K562 (cell line): ENCODE data around the gene KMT2A. TPM values are rescaled to one million over a fixed set of nuclear protein-coding genes. Genes with fewer than 3 reads are reported as not detected.
A peak's percentile ranks its signal among the peaks of the same experiment; 100 is the strongest.

Source experiments
- CREB1 ChIP-seq, 2 experiments: sonication (generic) in 1 of 2; formaldehyde crosslinking in 1 of 2; IDR thresholded peaks; 2 replicates each; pipeline versions ENCODE4 v1.6.1 to v1.8.0; 2012 to 2022; ENCODE audit warnings: inconsistent platforms in 1 of 2, mild to moderate bottlenecking in 1 of 2, missing genetic modification reagents in 1 of 2, moderate library complexity in 1 of 2
- CREB3L1 ChIP-seq: fragments of 450-650 bp; IDR thresholded peaks from 2 replicates; pipeline ENCODE4 v1.6.1; 2014; ENCODE audit warnings: low read depth, mild to moderate bottlenecking, moderate library complexity, borderline replicate concordance
- DMBX1 ChIP-seq: fragments of 250-450 bp; sonication (Bioruptor Pico); IDR thresholded peaks from 2 replicates; pipeline ENCODE4 v1.8.0; 2022; ENCODE audit warnings: inconsistent platforms, mild to moderate bottlenecking, moderate library complexity, borderline replicate concordance
- KDM5B ChIP-seq: fragments of 200-600 bp; sonication (generic); IDR thresholded peaks from 2 replicates; pipeline ENCODE4 v1.6.1; 2012; ENCODE audit warnings: low read depth, mild to moderate bottlenecking, moderate library complexity, low read length, control low read depth, inconsistent platforms; ENCODE audit not compliant: insufficient replicate concordance
- NEUROD1 ChIP-seq: fragments of 150-350 bp; IDR thresholded peaks from 2 replicates; pipeline ENCODE4 v1.6.1; 2014; ENCODE audit warnings: borderline replicate concordance, low read length, low read depth; ENCODE audit not compliant: partially characterized antibody
- NR2C2 ChIP-seq, 2 experiments: fragments of 200-800 bp in 1 of 2; sonication (Bioruptor generic) in 1 of 2; sonication (generic) in 1 of 2; formaldehyde crosslinking in 1 of 2; IDR thresholded peaks; 2 replicates each; pipeline versions ENCODE4 v1.6.1 to v1.8.0; 2016 to 2022; ENCODE audit warnings: mild to moderate bottlenecking in 1 of 2, missing compliant biosample characterization in 1 of 2, missing genetic modification characterization in 1 of 2, missing genetic modification reagents in 1 of 2
- POLR2A ChIP-seq: fragments of 450-650 bp; conservative IDR thresholded peaks from 2 replicates; pipeline ENCODE4 v1.6.1; 2016
- REST ChIP-seq, 2 experiments: fragments of 450-650 bp; formaldehyde crosslinking in 1 of 2; IDR thresholded peaks; 2 replicates each; pipeline versions ENCODE4 v1.4.0 to v1.6.1; 2014 to 2020; ENCODE audit warnings: mild to moderate bottlenecking in 2 of 2, borderline replicate concordance in 1 of 2, low read depth in 1 of 2
- SAP30 ChIP-seq: fragments of 200-600 bp; sonication (generic); IDR thresholded peaks from 2 replicates; pipeline ENCODE4 v1.6.1; 2012; ENCODE audit warnings: borderline replicate concordance, low read depth, mild to moderate bottlenecking, moderate library complexity, low read length, control low read depth, inconsistent platforms; ENCODE audit not compliant: insufficient read depth, poor library complexity, severe bottlenecking
- SP2 ChIP-seq: IDR thresholded peaks from 2 replicates; pipeline ENCODE4 v1.6.1; 2011; ENCODE audit warnings: mild to moderate bottlenecking, low read depth, low read length, moderate library complexity; ENCODE audit not compliant: poor library complexity, severe bottlenecking; ENCODE audit errors: extremely low read depth
- TAF7 ChIP-seq: fragments of 450-650 bp; IDR thresholded peaks from 2 replicates; pipeline ENCODE4 v1.6.1; 2016; ENCODE audit warnings: missing genetic modification characterization, missing compliant biosample characterization
- TBP ChIP-seq: optimal IDR thresholded peaks from 2 replicates; pipeline ENCODE3; 2011; ENCODE audit warnings: low read depth, low read length, improper control_type of control experiment
- YY1 ChIP-seq, 3 experiments: IDR thresholded peaks; 2 replicates each; pipeline ENCODE4 v1.6.1; 2011; ENCODE audit warnings: low read length in 2 of 3, mild to moderate bottlenecking in 2 of 3, moderate library complexity in 2 of 3, borderline replicate concordance in 1 of 3, control low read depth in 1 of 3, low read depth in 1 of 3; ENCODE audit not compliant: insufficient read depth in 3 of 3, insufficient replicate concordance in 2 of 3, control insufficient read depth in 1 of 3, insufficient read length in 1 of 3; ENCODE audit errors: extremely low read depth in 1 of 3
- polyA plus RNA-seq, 8 experiments: library from polyadenylated mRNA; depleted of rRNA in 4 of 8; stranded (reverse) in 5 of 8; unstranded in 3 of 8; fragments of >200 nt; fragmentation: Nextera tagmentation in 2 of 8; fragmentation: Illumina TruSeq in 1 of 8; extraction: Ambion mirVana in 2 of 8; extraction: Trizol in 1 of 8; gene quantifications; 2 replicates each; pipeline versions ENCODE4 v1.2.1 to v1.2.3, GENCODE V29; 2011 to 2014; ENCODE audit warnings: inconsistent platforms in 1 of 8, missing spikeins in 1 of 8
- total RNA-seq, 7 experiments: library from RNA; depleted of rRNA in 6 of 7; stranded (reverse); fragments of >200 nt in 6 of 7; fragmentation: Illumina TruSeq in 2 of 7; extraction: Trizol in 2 of 7; gene quantifications; 2 replicates each; pipeline versions ENCODE4 v1.2.1 to v1.2.3, GENCODE V29; 2011 to 2021; ENCODE audit warnings: low replicate concordance in 1 of 7

KMT2A gene
- total and polyA plus RNA-seq, 9 of the 15 experiments (the other 6 are each of a cell fraction or from before 2014, with no cell fraction given), result 9.6 to 59.9 (median 32.6) TPM

GRCh38 chr11:118572061-118572980 is 136.0 kb downstream of the KMT2A start, which contains the start of gene ARCN1 (continued):
- TF ChIP-seq REST (IDR thresholded peaks at IDR 0.05; ENCODE audit: borderline replicate concordance), result no peak
- TF ChIP-seq REST (CRISPR knock-in tag; IDR thresholded peaks at IDR 0.05; ENCODE audit: low read depth), result peak; percentile 54; the same call in 1 of the 2 replicates
- TF ChIP-seq NEUROD1, result peak; percentile 40
- TF ChIP-seq CREB1 (IDR thresholded peaks at IDR 0.05), result no peak
- TF ChIP-seq CREB1 (CRISPR knock-in tag; IDR thresholded peaks at IDR 0.05), result peak; percentile 54; the same call in 1 of the 2 replicates
- peak; percentile 99 for TF ChIP-seq CREB3L1
- TF ChIP-seq POLR2A, result peak; percentile 90
- 0 out of 2 replicates have a peak, but pooled peaks have one; percentile 0 for TF ChIP-seq DMBX1 (CRISPR knock-in tag)
- TF ChIP-seq NR2C2 (CRISPR knock-in tag; IDR thresholded peaks at IDR 0.05), result peak; percentile 93
- TF ChIP-seq NR2C2 (tag; IDR thresholded peaks at IDR 0.05), result peak; percentile 99
- TF ChIP-seq SAP30, result peak; percentile 53
- peak; percentile 58 for TF ChIP-seq TBP
- TF ChIP-seq SP2, result no peak
- TF ChIP-seq YY1 (IDR thresholded peaks at IDR 0.05; ENCODE audit: borderline replicate concordance in 1 of 3, control insufficient read depth in 1 of 3, extremely low read depth in 1 of 3, insufficient read depth in 3 of 3, insufficient read length in 1 of 3, insufficient replicate concordance in 2 of 3, low read depth in 1 of 3, low read length in 2 of 3), result peak; percentile 73 to 95 (median 89)
- peak; percentile 72; the same call in 1 of the 2 replicates for TF ChIP-seq TAF7 (tag)
- TF ChIP-seq KDM5B, result peak; percentile 85
